Spleen (tissue), 11 donors: ENCODE data around the gene RYK. TPM values are rescaled to one million over a fixed set of nuclear protein-coding genes. Genes with fewer than 3 reads are reported as not detected.
"Not testable (repeated sequence)": the region's sequence is repeated elsewhere in the genome, so short reads cannot be mapped to it uniquely, and the experiment has no call there.

Experiments
- DNase-seq: peaks from one replicate; pipeline ENCODE4 v3.0.0-alpha.2; 2020
- H3K27ac ChIP-seq, 8 donors: fragments of 200-600 bp; sonication (generic) in 7 of 8; 1 replicate in 4 of 8; 2 replicates in 4 of 8; pipeline versions ENCODE4 v1.5.0 to v1.8.0; 2016 to 2021; ENCODE audit warnings: inconsistent platforms in 4 of 8, mild to moderate bottlenecking in 4 of 8, moderate library complexity in 1 of 8
- H3K27me3 ChIP-seq, 7 donors: fragments of 200-600 bp; sonication (generic) in 6 of 7; replicated peaks in 1 of 7; 1 replicate in 4 of 7; 2 replicates in 3 of 7; pipeline versions ENCODE4 v1.5.0 to v1.8.0; 2016 to 2021; ENCODE audit warnings: inconsistent platforms in 3 of 7, mild to moderate bottlenecking in 1 of 7
- H3K36me3 ChIP-seq, 6 donors: fragments of 200-600 bp; sonication (generic) in 5 of 6; 1 replicate in 4 of 6; 2 replicates in 2 of 6; pipeline versions ENCODE4 v1.5.0 to v1.8.0; 2016 to 2021; ENCODE audit warnings: inconsistent platforms in 2 of 6
- H3K4me1 ChIP-seq, 6 donors: fragments of 200-600 bp; sonication (generic) in 5 of 6; 1 replicate in 3 of 6; 2 replicates in 3 of 6; pipeline versions ENCODE4 v1.5.0 to v1.8.0; 2016 to 2021; ENCODE audit warnings: inconsistent platforms in 3 of 6
- H3K4me3 ChIP-seq, 8 donors: fragments of 200-600 bp; sonication (generic) in 7 of 8; 1 replicate in 4 of 8; 2 replicates in 4 of 8; pipeline versions ENCODE4 v1.5.0 to v1.8.0; 2016 to 2021; ENCODE audit warnings: inconsistent platforms in 4 of 8, mild to moderate bottlenecking in 4 of 8, moderate library complexity in 2 of 8
- H3K9me3 ChIP-seq, 8 donors: fragments of 200-600 bp; sonication (generic) in 7 of 8; 1 replicate in 4 of 8; 2 replicates in 4 of 8; pipeline versions ENCODE4 v1.5.0 to v1.8.0; 2016 to 2021; ENCODE audit warnings: inconsistent platforms in 4 of 8
- POLR2A ChIP-seq, 3 donors: fragments of 450-650 bp; IDR thresholded peaks; one replicate each; pipeline ENCODE4 v1.5.1; 2017; ENCODE audit warnings: antibody characterized with exemption in 3 of 3, mild to moderate bottlenecking in 1 of 3
- POLR2AphosphoS5 ChIP-seq, 3 donors: sonication (generic); formaldehyde crosslinking; IDR thresholded peaks; one replicate each; pipeline ENCODE4 v1.5.1; 2017; ENCODE audit warnings: antibody characterized with exemption in 3 of 3
- whole genome bisulfite sequencing, 5 donors: extraction: QIAGEN DNeasy Blood & Tissue Kit in 3 of 5; methylation state at CpG; one replicate each; pipeline versions ENCODE4 v1.1.5 to v1.1.7; 2013 to 2018; 5-methylcytosine and 5-hydroxymethylcytosine counted together
- intact Hi-C: fragments of 100-400 bp; cut with DNase I; formaldehyde crosslinking; loops from one replicate; pipeline ENCODE4 v1.15.0; 2023; ENCODE audit warnings: low total_unique reads
- polyA plus RNA-seq, 3 donors: library from polyadenylated mRNA; stranded (reverse); fragments of 200-250 nt; gene quantifications; one replicate each; pipeline ENCODE4 v1.2.1, GENCODE V29; 2013
- total RNA-seq, 7 donors: library from RNA; depleted of rRNA in 3 of 7; stranded (reverse); fragments of >200 nt in 3 of 7; fragmentation: NEBNext Ultra II Directional in 4 of 7; extraction: Animal tissue kit (Norgen Biotek cat#: 25700) in 4 of 7; gene quantifications; one replicate each; pipeline versions ENCODE4 v1.1.0 to v1.2.1, GENCODE V29; 2016 to 2021
- TF ChIP-seq, protein P1 (sequence below), 11 experiments: fragments of 200-600 bp in 7 of 11; fragments of 450-650 bp in 4 of 11; sonication (generic) in 4 of 11; IDR thresholded peaks in 8 of 11; conservative IDR thresholded peaks in 3 of 11; 1 replicate in 7 of 11; 2 replicates in 4 of 11; pipeline versions ENCODE4 v1.4.0 to v1.8.0; 2016 to 2021; ENCODE audit warnings: antibody characterized with exemption in 11 of 11, inconsistent platforms in 4 of 11, mild to moderate bottlenecking in 1 of 11
- donor health status: healthy with polysubstance abuse.
- donor health status: DM: no; HTN: no; CAD: no; lungs with moderate emphysema.
- donor health status: DM: no; HTN: no; CAD: no.
- donor health status: Bipolar disorder and iron deficiency.
- donor health status: healthy.
- donor health status: DM: no; HTN: no; CAD: no.
- donor health status: DM: yes; HTN: yes; CAD: no.

RYK gene
- total and polyA plus RNA-seq, 10 donors: 18.9 to 108 (median 50.9) TPM

DNA sequence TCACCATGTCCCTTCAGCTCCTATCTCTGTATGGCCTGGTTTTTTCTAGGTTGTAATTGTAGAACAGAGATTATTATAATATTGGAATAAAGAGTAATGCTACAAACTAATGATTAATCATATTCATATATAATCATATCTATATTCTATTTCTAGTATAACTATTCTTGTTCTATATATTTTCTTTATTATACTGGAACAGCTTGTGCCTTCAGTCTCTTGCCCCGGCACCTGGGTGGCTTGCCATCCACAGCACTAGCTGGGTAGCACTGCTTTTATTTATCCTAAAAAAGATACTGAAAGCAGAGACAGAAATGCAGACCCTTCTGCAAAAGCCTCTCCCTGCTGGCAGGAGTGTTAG lies 25.9 kb downstream of the RYK start:
- TF ChIP-seq, protein P1, sequence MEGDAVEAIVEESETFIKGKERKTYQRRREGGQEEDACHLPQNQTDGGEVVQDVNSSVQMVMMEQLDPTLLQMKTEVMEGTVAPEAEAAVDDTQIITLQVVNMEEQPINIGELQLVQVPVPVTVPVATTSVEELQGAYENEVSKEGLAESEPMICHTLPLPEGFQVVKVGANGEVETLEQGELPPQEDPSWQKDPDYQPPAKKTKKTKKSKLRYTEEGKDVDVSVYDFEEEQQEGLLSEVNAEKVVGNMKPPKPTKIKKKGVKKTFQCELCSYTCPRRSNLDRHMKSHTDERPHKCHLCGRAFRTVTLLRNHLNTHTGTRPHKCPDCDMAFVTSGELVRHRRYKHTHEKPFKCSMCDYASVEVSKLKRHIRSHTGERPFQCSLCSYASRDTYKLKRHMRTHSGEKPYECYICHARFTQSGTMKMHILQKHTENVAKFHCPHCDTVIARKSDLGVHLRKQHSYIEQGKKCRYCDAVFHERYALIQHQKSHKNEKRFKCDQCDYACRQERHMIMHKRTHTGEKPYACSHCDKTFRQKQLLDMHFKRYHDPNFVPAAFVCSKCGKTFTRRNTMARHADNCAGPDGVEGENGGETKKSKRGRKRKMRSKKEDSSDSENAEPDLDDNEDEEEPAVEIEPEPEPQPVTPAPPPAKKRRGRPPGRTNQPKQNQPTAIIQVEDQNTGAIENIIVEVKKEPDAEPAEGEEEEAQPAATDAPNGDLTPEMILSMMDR (IDR thresholded peaks at IDR 0.05 in 8 of 11, conservative IDR thresholded peaks at IDR 0.05 in 3 of 11): peak in 2 of 11 experiments; percentile 14 to 27
- H3K9me3 ChIP-seq, H3K4me3 ChIP-seq, intact Hi-C loops, DNase-seq, H3K27me3 ChIP-seq, H3K27ac ChIP-seq: not testable (repeated sequence)
- Histone ChIP-seq H3K4me1 (peaks cover 0 to 70% (median 17%) of the 10 kb centered on the region in 6 donors), H3K36me3 (peaks cover 0 to 26% (median 5%) of the 10 kb centered on the region in 6 donors)
- WGBS, 5 donors: 89 to 93% (median 90%) methylated on average over 1 of the region's 1 CpG

DNA sequence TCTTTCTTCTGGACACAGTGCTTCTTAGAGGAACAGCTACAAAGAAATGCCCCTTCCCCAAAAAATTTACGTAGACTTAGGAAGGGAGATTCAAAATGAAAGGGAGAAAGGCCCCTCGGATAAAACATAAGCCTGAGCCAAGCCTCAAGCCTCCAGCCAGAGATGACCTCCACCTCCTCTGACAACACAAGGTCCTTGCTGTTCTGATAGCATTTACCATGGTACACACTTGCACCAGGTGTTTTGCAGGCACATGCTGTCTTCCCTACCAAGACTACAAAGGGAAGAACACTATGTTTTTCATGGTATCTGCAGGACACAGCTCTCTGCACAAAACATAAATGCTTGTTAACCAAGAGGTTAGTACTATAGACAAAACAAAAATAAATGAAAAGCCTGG lies 27.8 kb downstream of the RYK start:
- 74 to 95% (median 87%) methylated on average over 2 of the region's 2 CpGs for WGBS, 5 donors
- intact Hi-C loops: no loop called here

GRCh38 chr3:134216851-134217250 lies 33.8 kb downstream of the RYK start:
- intact Hi-C loops: loop anchor here (10.0 kb wide), 1 partner anchor 88 kb away; no protein-coding TSS in a partner anchor

More for the DNA sequence above, 27.8 kb downstream of the RYK start:
- Histone ChIP-seq H3K27me3 (no peaks in the 10 kb centered on the region), H3K36me3 (peaks cover 0 to 27% (median 5%) of the 10 kb centered on the region in 6 donors), H3K4me1 (peaks cover 0 to 53% (median 17%) of the 10 kb centered on the region in 6 donors), H3K9me3 (no peaks in the 10 kb centered on the region), H3K27ac (no peak overlapping the region), H3K4me3 (no peak overlapping the region)
- no peak for DNase-seq
- TF ChIP-seq, protein P1 (IDR thresholded peaks at IDR 0.05 in 8 of 11, conservative IDR thresholded peaks at IDR 0.05 in 3 of 11): no peak
- TF ChIP-seq POLR2A (IDR thresholded peaks at IDR 0.05) (no peak), POLR2AphosphoS5 (IDR thresholded peaks at IDR 0.05) (no peak)

DNA sequence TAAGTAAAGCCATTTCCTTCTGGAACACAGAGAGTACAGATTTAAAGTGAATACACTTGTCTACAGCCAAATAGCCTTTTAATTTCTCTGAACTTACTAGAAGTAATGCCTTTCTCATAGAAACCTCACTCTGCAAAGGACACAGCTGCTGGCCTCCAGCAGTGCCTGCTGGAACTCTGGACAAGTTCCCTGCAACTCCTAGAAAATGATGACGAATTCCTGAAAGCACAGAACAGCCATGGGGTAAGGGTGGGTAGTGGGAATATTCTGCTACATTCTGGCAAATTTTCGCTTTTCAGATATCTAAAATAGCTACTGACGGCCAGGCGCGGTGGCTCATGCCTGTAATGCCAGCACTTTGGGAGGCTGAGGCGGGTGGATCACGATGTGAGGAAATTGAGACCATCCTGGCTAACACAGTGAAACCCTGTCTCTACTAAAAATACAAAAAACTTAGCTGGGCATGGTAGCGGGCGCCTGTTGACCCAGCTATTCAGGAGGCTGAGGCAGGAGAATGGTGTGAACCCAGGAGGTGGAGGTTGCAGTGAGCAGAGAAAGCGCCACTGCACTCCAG lies 34.4 kb downstream of the RYK start:
- Histone ChIP-seq H3K27ac (no peak overlapping the region), H3K27me3 (no peaks in the 10 kb centered on the region), H3K4me1 (peaks cover 0 to 58% (median 15%) of the 10 kb centered on the region in 6 donors), H3K36me3 (peaks cover 0 to 25% (median 4%) of the 10 kb centered on the region in 6 donors), H3K9me3 (no peaks in the 10 kb centered on the region), H3K4me3 (no peak overlapping the region)
- DNase-seq: no peak
- WGBS, 5 donors: 89 to 95% (median 92%) methylated on average over 10 of the region's 10 CpGs
- TF ChIP-seq POLR2A (IDR thresholded peaks at IDR 0.05) (no peak), POLR2AphosphoS5 (IDR thresholded peaks at IDR 0.05) (no peak)
- TF ChIP-seq, protein P1 (IDR thresholded peaks at IDR 0.05 in 8 of 11, conservative IDR thresholded peaks at IDR 0.05 in 3 of 11): no peak
- intact Hi-C loops: loop anchor here (10.0 kb wide), 1 partner anchor 89 kb away; no protein-coding TSS in a partner anchor

More at GRCh38 chr3:134216851-134217250, 33.8 kb downstream of the RYK start:
- H3K27ac ChIP-seq: no peak overlapping the region
- H3K9me3 ChIP-seq: no peaks in the 10 kb centered on the region
- H3K4me3 ChIP-seq: no peak overlapping the region
- peaks cover 0 to 29% (median 4%) of the 10 kb centered on the region in 6 donors for H3K36me3 ChIP-seq
- H3K27me3 ChIP-seq: no peaks in the 10 kb centered on the region
- no peak for TF ChIP-seq POLR2AphosphoS5 (IDR thresholded peaks at IDR 0.05)
- TF ChIP-seq POLR2A (IDR thresholded peaks at IDR 0.05): no peak
- TF ChIP-seq, protein P1 (IDR thresholded peaks at IDR 0.05 in 8 of 11, conservative IDR thresholded peaks at IDR 0.05 in 3 of 11): no peak
- 81 to 91% (median 87%) methylated on average over 4 of the region's 4 CpGs for WGBS, 5 donors
- no peak for DNase-seq
- peaks cover 0 to 52% (median 12%) of the 10 kb centered on the region in 6 donors for H3K4me1 ChIP-seq
